Heart left ventricle (tissue), 16 donors: Measurements from ENCODE around the gene WNT16. TPM values are rescaled to one million over a fixed set of nuclear protein-coding genes. Genes with fewer than 3 reads are reported as not detected.

Source experiments
- ATAC-seq, 4 donors: fragments of 200-7000 bp; cut with Tn5 transposase; one replicate each; pipeline ENCODE4 v1.9.1; 2020 to 2022; ENCODE audit warnings: moderate library complexity in 4 of 4, mild to moderate bottlenecking in 3 of 4, moderate number of reproducible peaks in 1 of 4
- DNase-seq, 5 donors: peaks; one replicate each; pipeline ENCODE4 v3.0.0-alpha.2; 2020
- H3K27ac ChIP-seq, 12 donors: fragments of 200-600 bp; sonication (generic) in 4 of 12; one replicate each; pipeline versions ENCODE4 v1.5.0 to v1.8.0; 2016 to 2022; ENCODE audit warnings: mild to moderate bottlenecking in 2 of 12
- H3K27me3 ChIP-seq, 9 donors: fragments of 200-600 bp; sonication (generic) in 2 of 9; one replicate each; pipeline versions ENCODE4 v1.5.1 to v1.8.0; 2016 to 2022; ENCODE audit warnings: mild to moderate bottlenecking in 3 of 9
- H3K36me3 ChIP-seq, 9 donors: fragments of 200-600 bp; sonication (generic) in 2 of 9; one replicate each; pipeline versions ENCODE4 v1.5.0 to v1.8.0; 2018 to 2022; ENCODE audit warnings: mild to moderate bottlenecking in 2 of 9
- H3K4me1 ChIP-seq, 12 donors: fragments of 200-600 bp; sonication (generic) in 4 of 12; one replicate each; pipeline versions ENCODE4 v1.5.0 to v1.8.0; 2016 to 2022; ENCODE audit warnings: mild to moderate bottlenecking in 3 of 12
- H3K4me3 ChIP-seq, 12 donors: fragments of 200-600 bp; sonication (generic) in 4 of 12; one replicate each; pipeline versions ENCODE4 v1.5.0 to v1.8.0; 2017 to 2022; ENCODE audit warnings: mild to moderate bottlenecking in 9 of 12, moderate library complexity in 4 of 12
- H3K9me3 ChIP-seq, 12 donors: fragments of 200-600 bp; sonication (generic) in 4 of 12; one replicate each; pipeline versions ENCODE4 v1.5.0 to v1.8.0; 2016 to 2022; ENCODE audit warnings: mild to moderate bottlenecking in 1 of 12
- CTCF ChIP-seq, 12 donors: fragments of 200-600 bp; sonication (generic) in 4 of 12; IDR thresholded peaks; one replicate each; pipeline versions ENCODE4 v1.5.0 to v1.8.0; 2018 to 2022; ENCODE audit warnings: antibody characterized with exemption in 12 of 12, mild to moderate bottlenecking in 5 of 12
- POLR2A ChIP-seq, 2 donors: fragments of 450-650 bp; IDR thresholded peaks; one replicate each; pipeline ENCODE4 v1.6.1; 2017; ENCODE audit warnings: antibody characterized with exemption in 2 of 2, mild to moderate bottlenecking in 2 of 2, moderate library complexity in 2 of 2
- WGBS, 4 donors: extraction: QIAGEN DNeasy Blood & Tissue Kit in 2 of 4; methylation state at CpG; one replicate each; pipeline versions ENCODE4 v1.1.5 to v1.1.7; 2013 to 2018; 5-methylcytosine and 5-hydroxymethylcytosine counted together
- intact Hi-C, 10 donors: fragments of 100-400 bp; cut with DNase I; formaldehyde crosslinking; loops; one replicate each; pipeline versions ENCODE4 v1.11.1 to v1.14.2; 2022
- polyA plus RNA-seq, 2 donors: library from polyadenylated mRNA; stranded (reverse); fragments of 200-250 nt; gene quantifications; one replicate each; pipeline ENCODE4 v1.2.3, GENCODE V29; 2013
- total RNA-seq, 9 donors: library from RNA; depleted of rRNA in 2 of 9; stranded (reverse); fragments of >200 nt in 2 of 9; fragmentation: NEBNext Ultra II Directional in 3 of 9; extraction: Animal tissue kit (Norgen Biotek cat#: 25700) in 3 of 9; gene quantifications; one replicate each; pipeline versions ENCODE4 v1.1.0 to v1.2.4, GENCODE V29; 2016 to 2023
- donor health status: ischemic (EF 13 %, LVEDD 7.1; RV severe dilation, severe dysfunction).
- donor health status: healthy with polysubstance abuse.
- donor health status: DM: no; HTN: yes; CAD: no.
- donor health status: DM: no; HTN: no; CAD: no.
- donor health status: ischemic (EF 25% LVEDD 6.9; RV normal size, moderate dysfunction).
- donor health status: ischemic (EF 25% LVEDD 5.7; RV mildly dilated, moderate dysfunction).
- donor health status: healthy.
- donor health status: DM: yes; HTN: yes; CAD: no.
- donor health status: ischemic (EF 35%, LVEDD 5.7; RV mildly dilated, moderate dysfunction).
- donor health status: nonischemic (EF 11% LVEDD 7.7; RV severe dilation, severe dysfunction).
- donor health status: DM: yes; HTN: yes; CAD: no.
- donor health status: PGD.
- donor health status: ischemic (EF 29% LVEDD 5.4; RV normal size, mild dysfunction).
- donor health status: nonischemic (EF 23%, LVEDD 6.1; RV moderate dilation, normal function).

Gene WNT16
- total and polyA plus RNA-seq, 11 donors = 0.19 TPM; not detected in 10

GRCh38 chr7:121282129-121282528, 46.7 kb upstream of the WNT16 start:
- H3K27ac ChIP-seq = no peak overlapping the region
- peaks cover 0 to 9% (median 0%) of the 10 kb centered on the region in 12 donors for H3K4me1 ChIP-seq
- peaks cover 0 to 11% (median 0%) of the 10 kb centered on the region in 12 donors for H3K9me3 ChIP-seq
- DNase-seq = no peak
- peaks cover 0 to 59% (median 8%) of the 10 kb centered on the region in 9 donors for H3K36me3 ChIP-seq
- H3K4me3 ChIP-seq = no peak overlapping the region
- intact Hi-C loops = no loop called here
- 74 to 79% (median 76%) methylated on average over 3 of the region's 3 CpGs for WGBS, 4 donors
- no peaks in the 10 kb centered on the region for H3K27me3 ChIP-seq
- ATAC-seq = no peak
- TF ChIP-seq POLR2A (IDR thresholded peaks at IDR 0.05) (no peak), CTCF (IDR thresholded peaks at IDR 0.05) (no peak)

- H3K4me3 ChIP-seq = no peak overlapping the region
- ATAC-seq (no peak), DNase-seq (no peak)
- intact Hi-C loops = no loop called here
- no peaks in the 10 kb centered on the region for H3K27me3 ChIP-seq
- H3K36me3 ChIP-seq = peaks cover 0 to 54% (median 8%) of the 10 kb centered on the region in 9 donors
- H3K9me3 ChIP-seq = peaks cover 0 to 19% (median 2%) of the 10 kb centered on the region in 12 donors
- H3K27ac ChIP-seq = no peak overlapping the region
- TF ChIP-seq POLR2A (IDR thresholded peaks at IDR 0.05) = no peak
- TF ChIP-seq CTCF (IDR thresholded peaks at IDR 0.05) = no peak
- H3K4me1 ChIP-seq = no peaks in the 10 kb centered on the region
- 97 to 100% (median 99%) methylated on average over 1 of the region's 1 CpG for WGBS, 4 donors
These were observed 43.6 kb upstream of the WNT16 start for GRCh38 chr7:121285066-121285667.

DNA sequence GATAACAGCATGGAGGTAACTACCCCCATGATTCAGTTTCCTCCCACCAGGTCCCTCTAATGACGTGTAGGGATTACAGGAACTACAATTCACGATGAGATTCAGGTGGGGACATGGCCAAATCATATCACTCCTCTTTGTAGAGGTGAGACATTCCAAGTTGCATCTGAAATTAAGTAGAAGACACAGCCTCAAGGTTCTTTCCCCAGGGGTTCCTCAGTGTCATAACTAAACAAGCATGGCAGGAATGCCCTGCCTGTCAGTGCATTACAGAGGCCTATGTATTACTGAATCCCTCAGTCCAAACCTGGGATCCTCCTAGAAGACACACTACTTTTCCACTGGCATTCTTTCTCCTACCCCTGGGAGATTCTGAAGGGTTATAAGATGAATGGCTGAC, 42.6 kb upstream of the WNT16 start:
- ATAC-seq (no peak), DNase-seq (no peak)
- H3K36me3 ChIP-seq = peaks cover 0 to 44% (median 8%) of the 10 kb centered on the region in 9 donors
- WGBS, 4 donors = 83 to 100% (median 92%) methylated on average over 2 of the region's 2 CpGs
- H3K9me3 ChIP-seq = peaks cover 0 to 19% (median 2%) of the 10 kb centered on the region in 12 donors
- intact Hi-C loops = no loop called here
- TF ChIP-seq CTCF (IDR thresholded peaks at IDR 0.05) (no peak), POLR2A (IDR thresholded peaks at IDR 0.05) (no peak)
- H3K27ac ChIP-seq = no peak overlapping the region
- H3K4me1 ChIP-seq = no peaks in the 10 kb centered on the region
- no peak overlapping the region for H3K4me3 ChIP-seq
- H3K27me3 ChIP-seq = no peaks in the 10 kb centered on the region

DNA sequence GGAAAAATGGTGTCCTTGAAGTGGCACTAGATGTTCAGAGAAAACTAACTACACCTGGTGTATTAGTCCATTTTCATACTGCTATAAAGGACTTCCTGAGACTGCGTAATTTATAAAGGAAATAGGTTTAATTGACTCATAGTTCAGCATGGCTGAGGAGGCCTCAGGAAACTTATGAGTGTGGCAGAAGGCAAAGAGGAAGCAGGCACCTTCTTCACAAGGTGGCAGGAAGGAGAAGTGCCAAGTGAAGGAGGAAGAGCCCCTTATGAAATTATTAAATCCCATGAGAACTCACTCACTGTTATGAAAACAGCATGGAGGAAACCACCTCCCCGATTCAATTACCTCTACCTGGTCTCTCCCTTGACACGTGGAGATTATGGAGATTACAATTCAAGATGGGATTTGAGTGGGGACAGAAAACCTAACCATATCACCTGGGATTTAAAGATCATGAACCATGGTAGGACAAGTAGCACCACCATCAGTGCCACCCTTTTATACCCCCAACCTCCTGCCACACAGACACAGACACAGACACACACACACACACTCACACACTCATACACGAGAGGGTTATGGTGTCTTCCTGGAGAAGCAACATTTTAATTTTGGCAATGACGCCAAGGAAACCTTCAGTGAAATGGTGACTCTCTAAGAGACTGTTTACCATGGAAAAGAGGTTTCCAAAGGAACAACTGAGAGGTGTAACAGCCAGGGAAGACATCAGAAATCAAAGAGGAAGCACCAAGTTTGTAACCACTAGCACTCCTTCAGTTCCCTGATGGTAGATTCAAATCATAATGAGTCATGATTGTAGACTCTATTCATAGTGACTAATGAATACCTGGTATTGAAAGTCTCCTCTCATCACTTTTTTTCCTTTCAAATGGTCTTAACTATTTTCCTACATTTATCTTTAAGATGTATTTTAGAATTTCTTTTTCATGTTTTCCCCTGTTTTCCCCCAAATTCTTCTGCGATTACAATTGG, 41.8 kb upstream of the WNT16 start:
- DNase-seq (no peak), ATAC-seq (no peak)
- Histone ChIP-seq H3K27ac (no peak overlapping the region), H3K9me3 (peaks cover 0 to 19% (median 2%) of the 10 kb centered on the region in 12 donors), H3K27me3 (no peaks in the 10 kb centered on the region), H3K36me3 (peaks cover 0 to 36% (median 8%) of the 10 kb centered on the region in 9 donors), H3K4me1 (no peaks in the 10 kb centered on the region), H3K4me3 (no peak overlapping the region)
- intact Hi-C loops = no loop called here
- TF ChIP-seq POLR2A (IDR thresholded peaks at IDR 0.05) = no peak
- WGBS, 4 donors = 82 to 88% (median 86%) methylated on average over 6 of the region's 6 CpGs
